Keratinocyte (primary cell): ENCODE results near the gene TULP1. TPM values are rescaled to one million over a fixed set of nuclear protein-coding genes. Genes with fewer than 3 reads are reported as not detected.

Experiments used
- DNase-seq: peaks from one replicate; pipeline ENCODE4 v3.0.0-alpha.2; 2011; ENCODE audit warnings: low read depth, missing footprints, low spot score
- FAIRE-seq: peaks from 2 replicates; lab custom pipeline; 2011; peaks lifted over from hg19 to GRCh38; lab: Jason Lieb, UNC
- H2AFZ ChIP-seq: 2 replicates; pipeline ENCODE4 v1.6.0; 2012; ENCODE audit warnings: low read length, control low read depth, inconsistent platforms; ENCODE audit not compliant: control insufficient read depth
- H3K27ac ChIP-seq: 2 replicates; pipeline ENCODE4 v1.5.1; 2011; ENCODE audit warnings: low read length; ENCODE audit not compliant: control insufficient read depth, insufficient read depth
- H3K27me3 ChIP-seq: 3 replicates; pipeline ENCODE4 v1.6.0; 2011; ENCODE audit warnings: low read length; ENCODE audit not compliant: control insufficient read depth, insufficient read depth; ENCODE audit errors: extremely low read depth
- H3K36me3 ChIP-seq, 2 experiments: 2 replicates in 1 of 2; 3 replicates in 1 of 2; pipeline ENCODE4 v1.5.1; 2011; ENCODE audit warnings: low read length in 2 of 2, mild to moderate bottlenecking in 1 of 2; ENCODE audit not compliant: control insufficient read depth in 2 of 2, insufficient read depth in 2 of 2; ENCODE audit errors: extremely low read depth in 1 of 2
- H3K4me1 ChIP-seq: 3 replicates; pipeline ENCODE4 v1.5.1; 2011; ENCODE audit warnings: low read length; ENCODE audit not compliant: control insufficient read depth, insufficient read depth; ENCODE audit errors: extremely low read depth
- H3K4me2 ChIP-seq: 3 replicates; pipeline ENCODE4 v1.6.0; 2011; ENCODE audit warnings: low read depth, low read length; ENCODE audit not compliant: control insufficient read depth, insufficient read depth; ENCODE audit errors: extremely low read depth
- H3K4me3 ChIP-seq, 3 experiments: fragments of 200-600 bp in 1 of 3; sonication (generic) in 1 of 3; 2 replicates in 2 of 3; 3 replicates in 1 of 3; pipeline ENCODE4 v1.5.1; 2011 to 2016; ENCODE audit warnings: low read length in 3 of 3, mild to moderate bottlenecking in 3 of 3, control low read depth in 2 of 3, inconsistent platforms in 1 of 3, low read depth in 1 of 3, mixed read lengths in 1 of 3, mixed run types in 1 of 3, moderate library complexity in 1 of 3; ENCODE audit not compliant: control insufficient read depth in 2 of 3, insufficient read depth in 2 of 3; ENCODE audit errors: extremely low read depth in 1 of 3
- H3K79me2 ChIP-seq: 2 replicates; pipeline ENCODE4 v1.6.0; 2012; ENCODE audit warnings: low read length; ENCODE audit not compliant: control insufficient read depth, insufficient read depth
- H3K9ac ChIP-seq: 3 replicates; pipeline ENCODE4 v1.6.0; 2011; ENCODE audit warnings: low read length; ENCODE audit not compliant: control insufficient read depth, insufficient read depth; ENCODE audit errors: extremely low read depth
- H3K9me1 ChIP-seq: 3 replicates; pipeline ENCODE4 v1.6.0; 2011; ENCODE audit warnings: low read length; ENCODE audit not compliant: control insufficient read depth, insufficient read depth; ENCODE audit errors: extremely low read depth
- H3K9me3 ChIP-seq: 2 replicates; pipeline ENCODE4 v1.5.1; 2012; ENCODE audit warnings: low read depth, low read length; ENCODE audit not compliant: control insufficient read depth
- H4K20me1 ChIP-seq: 3 replicates; pipeline ENCODE4 v1.6.0; 2011; ENCODE audit warnings: low read length; ENCODE audit not compliant: control insufficient read depth, insufficient read depth; ENCODE audit errors: extremely low read depth
- CTCF ChIP-seq, 3 experiments: IDR thresholded peaks in 1 of 3; conservative IDR thresholded peaks in 1 of 3; optimal IDR thresholded peaks in 1 of 3; 2 replicates in 2 of 3; 3 replicates in 1 of 3; pipeline versions ENCODE3 to v1.5.1; 2011; ENCODE audit warnings: low read length in 3 of 3, mild to moderate bottlenecking in 3 of 3, moderate library complexity in 2 of 3, control low read depth in 1 of 3, inconsistent platforms in 1 of 3; ENCODE audit not compliant: insufficient read depth in 2 of 3; ENCODE audit errors: extremely low read depth in 1 of 3
- EZH2 ChIP-seq: IDR thresholded peaks from one replicate; pipeline ENCODE4 v1.6.1; 2012; ENCODE audit warnings: inconsistent platforms, mild to moderate bottlenecking, low read length, moderate library complexity
- dilution Hi-C: fragments of 300-500 bp; cut with MboI; formaldehyde crosslinking; loops from one replicate; pipeline ENCODE4 v1.7.0; 2020; ENCODE audit warnings: low sequenced_read_pairs; ENCODE audit not compliant: extremely low pct_ligation_motif_present
- polyA plus RNA-seq, 5 experiments: library from polyadenylated mRNA; depleted of rRNA in 3 of 5; stranded (reverse) in 3 of 5; stranded (forward) in 1 of 5; unstranded in 1 of 5; fragments of >200 nt; gene quantifications; 1 replicate in 1 of 5; 2 replicates in 3 of 5; 3 replicates in 1 of 5; pipeline versions ENCODE4 v1.2.1 to v1.2.3, GENCODE V29; 2011 to 2012; ENCODE audit warnings: missing spikeins in 2 of 5, low read depth in 1 of 5, low replicate concordance in 1 of 5

TULP1 gene
- polyA plus RNA-seq, 1 donor (not counting 4 experiments of a cell fraction or from before 2014, with no cell fraction given), result not detected

GRCh38 chr6:35503534-35503933 is 9.2 kb downstream of the TULP1 start:
- H3K4me3 ChIP-seq, result no peak overlapping the region
- FAIRE-seq (no peak), DNase-seq (no peak)
- H3K36me3 ChIP-seq, result no peaks in the 10 kb centered on the region
- H4K20me1 ChIP-seq, result no peaks in the 10 kb centered on the region
- no peaks in the 10 kb centered on the region for H3K79me2 ChIP-seq
- H3K27me3 ChIP-seq, result peaks cover 9% of the 10 kb centered on the region
- dilution Hi-C loops, result no loop called here
- H3K9ac ChIP-seq, result no peak overlapping the region
- H3K27ac ChIP-seq, result no peak overlapping the region
- no peak overlapping the region for H2AFZ ChIP-seq
- no peaks in the 10 kb centered on the region for H3K9me3 ChIP-seq
- no peak overlapping the region for H3K4me2 ChIP-seq
- TF ChIP-seq EZH2 (no peak), CTCF (optimal IDR thresholded peaks at IDR 0.05 in 1 of 3, IDR thresholded peaks at IDR 0.05 in 1 of 3, conservative IDR thresholded peaks at IDR 0.05 in 1 of 3; ENCODE audit: extremely low read depth in 1 of 3, insufficient read depth in 2 of 3, low read length in 3 of 3) (no peak)
- H3K4me1 ChIP-seq, result peaks cover 3% of the 10 kb centered on the region
- no peaks in the 10 kb centered on the region for H3K9me1 ChIP-seq

- peaks cover 9% of the 10 kb centered on the region for H3K27me3 ChIP-seq
- H3K79me2 ChIP-seq, result no peaks in the 10 kb centered on the region
- peaks cover 9% of the 10 kb centered on the region for H3K4me1 ChIP-seq
- H3K9ac ChIP-seq, result no peak overlapping the region
- no peaks in the 10 kb centered on the region for H4K20me1 ChIP-seq
- no peak for TF ChIP-seq EZH2
- TF ChIP-seq CTCF (optimal IDR thresholded peaks at IDR 0.05 in 1 of 3, IDR thresholded peaks at IDR 0.05 in 1 of 3, conservative IDR thresholded peaks at IDR 0.05 in 1 of 3; ENCODE audit: extremely low read depth in 1 of 3, insufficient read depth in 2 of 3, low read length in 3 of 3), result no peak
- H3K4me2 ChIP-seq, result no peak overlapping the region
- no peak for DNase-seq
- H3K36me3 ChIP-seq, result no peaks in the 10 kb centered on the region
- no peak overlapping the region for H3K4me3 ChIP-seq
- dilution Hi-C loops, result no loop called here
- H3K9me3 ChIP-seq, result no peaks in the 10 kb centered on the region
- H3K27ac ChIP-seq, result no peak overlapping the region
- no peak for FAIRE-seq
- no peaks in the 10 kb centered on the region for H3K9me1 ChIP-seq
- H2AFZ ChIP-seq, result no peak overlapping the region
Measured at GRCh38 chr6:35501784-35502183, 10.9 kb downstream of the TULP1 start.
